ENCODE data around the gene CTIF. TPM values are rescaled to one million over a fixed set of nuclear protein-coding genes. Genes with fewer than 3 reads are reported as not detected.

Gene CTIF
- total RNA-seq, 1 donor from 2014 or later, result 67.9 TPM

- Mint-ChIP-seq H3K27me3 (ENCODE audit: low read depth) (no peaks in the 10 kb centered on the region), H3K4me3 (no peak overlapping the region), H3K27ac (peak overlapping the region; percentile 94), H3K9me3 (no peaks in the 10 kb centered on the region), H3K36me3 (peaks cover 2% of the 10 kb centered on the region), H3K4me1 (peaks cover 58% of the 10 kb centered on the region)
- no peak for DNase-seq (ENCODE audit: low spot score in 2 of 2, unreplicated experiment in 2 of 2)
- TF ChIP-seq CTCF (IDR thresholded peaks at IDR 0.05; ENCODE audit: unreplicated experiment), result no peak
Measured at GRCh38 chr18:48893608-48894600, 355.1 kb downstream of the CTIF start.

GRCh38 chr18:48894799-48895346 is 356.0 kb downstream of the CTIF start:
- Mint-ChIP-seq H3K27me3 (ENCODE audit: low read depth) (no peaks in the 10 kb centered on the region), H3K36me3 (peaks cover 5% of the 10 kb centered on the region), H3K4me1 (peaks cover 49% of the 10 kb centered on the region), H3K4me3 (no peak overlapping the region), H3K27ac (peak overlapping the region; percentile 65), H3K9me3 (peaks cover 6% of the 10 kb centered on the region)
- DNase-seq (ENCODE audit: low spot score in 2 of 2, unreplicated experiment in 2 of 2), result no peak
- TF ChIP-seq CTCF (IDR thresholded peaks at IDR 0.05; ENCODE audit: unreplicated experiment), result no peak

- H3K27ac Mint-ChIP-seq, result peak overlapping the region; percentile 87
- peaks cover 37% of the 10 kb centered on the region for H3K4me1 Mint-ChIP-seq
- H3K27me3 Mint-ChIP-seq (ENCODE audit: low read depth), result no peaks in the 10 kb centered on the region
- no peak overlapping the region for H3K4me3 Mint-ChIP-seq
- peaks cover 5% of the 10 kb centered on the region for H3K36me3 Mint-ChIP-seq
- H3K9me3 Mint-ChIP-seq, result peaks cover 12% of the 10 kb centered on the region
- DNase-seq (ENCODE audit: low spot score in 2 of 2, unreplicated experiment in 2 of 2), result no peak
- no peak for TF ChIP-seq CTCF (IDR thresholded peaks at IDR 0.05; ENCODE audit: unreplicated experiment)
Measured at GRCh38 chr18:48896326-48896874, 357.6 kb downstream of the CTIF start.

GRCh38 chr18:48896875-48897511 is 358.2 kb downstream of the CTIF start:
- Mint-ChIP-seq H3K27ac (peak overlapping the region; percentile 87), H3K36me3 (peaks cover 5% of the 10 kb centered on the region), H3K9me3 (peaks cover 12% of the 10 kb centered on the region), H3K4me1 (peaks cover 41% of the 10 kb centered on the region), H3K27me3 (ENCODE audit: low read depth) (no peaks in the 10 kb centered on the region), H3K4me3 (no peak overlapping the region)
- DNase-seq (ENCODE audit: low spot score in 2 of 2, unreplicated experiment in 2 of 2), result no peak
- TF ChIP-seq CTCF (IDR thresholded peaks at IDR 0.05; ENCODE audit: unreplicated experiment), result no peak

GRCh38 chr18:48897531-48897930 is 358.7 kb downstream of the CTIF start:
- peak overlapping the region; percentile 87 for H3K27ac Mint-ChIP-seq
- H3K4me3 Mint-ChIP-seq, result no peak overlapping the region
- H3K4me1 Mint-ChIP-seq, result peaks cover 41% of the 10 kb centered on the region
- TF ChIP-seq CTCF (IDR thresholded peaks at IDR 0.05; ENCODE audit: unreplicated experiment), result no peak
- peaks cover 12% of the 10 kb centered on the region for H3K9me3 Mint-ChIP-seq
- DNase-seq (ENCODE audit: low spot score in 2 of 2, unreplicated experiment in 2 of 2), result no peak
- H3K36me3 Mint-ChIP-seq, result peaks cover 5% of the 10 kb centered on the region
- H3K27me3 Mint-ChIP-seq (ENCODE audit: low read depth), result no peaks in the 10 kb centered on the region

Measured in mesothelial cell of epicardium (in vitro differentiated cells).